Tibial nerve (tissue), 4 donors: ENCODE measurements around the gene ASCL2. TPM values are rescaled to one million over a fixed set of nuclear protein-coding genes. Genes with fewer than 3 reads are reported as not detected.

ENCODE experiments used
- DNase-seq, 2 donors: peaks; one replicate each; pipeline ENCODE4 v3.0.0-alpha.2; 2019; ENCODE audit warnings: low spot score in 2 of 2
- H3K27ac ChIP-seq, 4 donors: fragments of 200-600 bp; sonication (generic) in 3 of 4; one replicate each; pipeline ENCODE4 v1.5.1; 2017 to 2019; ENCODE audit warnings: mild to moderate bottlenecking in 1 of 4
- H3K27me3 ChIP-seq, 2 donors: fragments of 200-600 bp; sonication (generic) in 1 of 2; one replicate each; pipeline versions ENCODE4 v1.5.1 to v1.6.0; 2017 to 2019
- H3K36me3 ChIP-seq, 3 donors: fragments of 200-600 bp; sonication (generic); one replicate each; pipeline ENCODE4 v1.5.1; 2018 to 2019
- H3K4me1 ChIP-seq, 4 donors: fragments of 200-600 bp; sonication (generic) in 3 of 4; one replicate each; pipeline ENCODE4 v1.5.1; 2017 to 2019
- H3K4me3 ChIP-seq, 4 donors: fragments of 200-600 bp; sonication (generic) in 3 of 4; one replicate each; pipeline ENCODE4 v1.5.1; 2017 to 2019; ENCODE audit warnings: mild to moderate bottlenecking in 1 of 4, moderate library complexity in 1 of 4
- H3K9me3 ChIP-seq, 4 donors: fragments of 200-600 bp; sonication (generic) in 3 of 4; one replicate each; pipeline ENCODE4 v1.5.1; 2017 to 2019
- EP300 ChIP-seq, 2 donors: sonication (generic); formaldehyde crosslinking; IDR thresholded peaks; one replicate each; pipeline ENCODE4 v1.6.1; 2017; ENCODE audit warnings: antibody characterized with exemption in 2 of 2, mild to moderate bottlenecking in 1 of 2
- POLR2A ChIP-seq, 2 donors: fragments of 450-650 bp; IDR thresholded peaks; one replicate each; pipeline ENCODE4 v1.6.1; 2017; ENCODE audit warnings: antibody characterized with exemption in 2 of 2, mild to moderate bottlenecking in 2 of 2, moderate library complexity in 2 of 2
- WGBS, 2 donors: methylation state at CpG; one replicate each; pipeline ENCODE4 v1.1.5; 2018; 5-methylcytosine and 5-hydroxymethylcytosine counted together
- total RNA-seq, 4 donors: library from RNA; depleted of rRNA; stranded (reverse); fragments of >200 nt; gene quantifications; one replicate each; pipeline ENCODE4 v1.1.0, GENCODE V29; 2016
- TF ChIP-seq, protein P1 (sequence below), 5 experiments: fragments of 200-600 bp in 3 of 5; fragments of 450-650 bp in 2 of 5; sonication (generic) in 3 of 5; IDR thresholded peaks; one replicate each; pipeline ENCODE4 v1.5.1; 2016 to 2019; ENCODE audit warnings: antibody characterized with exemption in 5 of 5, mild to moderate bottlenecking in 3 of 5, moderate library complexity in 2 of 5

ASCL2 gene
- total RNA-seq, 4 donors from 2014 or later, result 0.66 to 4.1 (median 3.0) TPM

DNA sequence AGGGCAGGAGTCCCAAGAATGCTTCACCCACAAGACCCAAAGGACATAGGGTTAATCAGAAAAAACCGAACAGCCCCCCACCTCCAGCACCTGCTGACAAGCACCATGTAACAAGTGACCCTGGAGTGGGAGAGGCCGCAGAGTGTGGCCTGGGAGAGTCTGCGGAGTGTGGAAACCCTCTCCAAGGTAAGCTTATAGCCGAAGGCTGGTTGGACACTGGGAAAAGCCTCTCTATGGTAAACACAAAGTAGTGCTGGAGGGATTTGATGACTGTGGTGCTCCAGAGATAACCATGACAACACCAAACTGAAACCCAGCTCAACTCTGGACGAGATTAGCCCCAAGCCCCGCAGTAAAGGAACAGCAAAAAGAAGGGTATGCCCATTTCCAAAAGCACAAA, 19.2 kb downstream of the ASCL2 start:
- no peak overlapping the region for H3K27ac ChIP-seq
- 90 to 93% methylated on average over 6 of the region's 6 CpGs for WGBS, 2 donors
- no peak for TF ChIP-seq EP300 (IDR thresholded peaks at IDR 0.05)
- no peak for TF ChIP-seq POLR2A (IDR thresholded peaks at IDR 0.05)
- TF ChIP-seq, protein P1, sequence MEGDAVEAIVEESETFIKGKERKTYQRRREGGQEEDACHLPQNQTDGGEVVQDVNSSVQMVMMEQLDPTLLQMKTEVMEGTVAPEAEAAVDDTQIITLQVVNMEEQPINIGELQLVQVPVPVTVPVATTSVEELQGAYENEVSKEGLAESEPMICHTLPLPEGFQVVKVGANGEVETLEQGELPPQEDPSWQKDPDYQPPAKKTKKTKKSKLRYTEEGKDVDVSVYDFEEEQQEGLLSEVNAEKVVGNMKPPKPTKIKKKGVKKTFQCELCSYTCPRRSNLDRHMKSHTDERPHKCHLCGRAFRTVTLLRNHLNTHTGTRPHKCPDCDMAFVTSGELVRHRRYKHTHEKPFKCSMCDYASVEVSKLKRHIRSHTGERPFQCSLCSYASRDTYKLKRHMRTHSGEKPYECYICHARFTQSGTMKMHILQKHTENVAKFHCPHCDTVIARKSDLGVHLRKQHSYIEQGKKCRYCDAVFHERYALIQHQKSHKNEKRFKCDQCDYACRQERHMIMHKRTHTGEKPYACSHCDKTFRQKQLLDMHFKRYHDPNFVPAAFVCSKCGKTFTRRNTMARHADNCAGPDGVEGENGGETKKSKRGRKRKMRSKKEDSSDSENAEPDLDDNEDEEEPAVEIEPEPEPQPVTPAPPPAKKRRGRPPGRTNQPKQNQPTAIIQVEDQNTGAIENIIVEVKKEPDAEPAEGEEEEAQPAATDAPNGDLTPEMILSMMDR (IDR thresholded peaks at IDR 0.05), result no peak
- H3K9me3 ChIP-seq, result peaks cover 0 to 6% (median 0%) of the 10 kb centered on the region in 4 donors
- H3K4me3 ChIP-seq, result no peak overlapping the region
- no peaks in the 10 kb centered on the region for H3K27me3 ChIP-seq
- no peak for DNase-seq
- H3K36me3 ChIP-seq, result no peaks in the 10 kb centered on the region
- H3K4me1 ChIP-seq, result no peaks in the 10 kb centered on the region

DNA sequence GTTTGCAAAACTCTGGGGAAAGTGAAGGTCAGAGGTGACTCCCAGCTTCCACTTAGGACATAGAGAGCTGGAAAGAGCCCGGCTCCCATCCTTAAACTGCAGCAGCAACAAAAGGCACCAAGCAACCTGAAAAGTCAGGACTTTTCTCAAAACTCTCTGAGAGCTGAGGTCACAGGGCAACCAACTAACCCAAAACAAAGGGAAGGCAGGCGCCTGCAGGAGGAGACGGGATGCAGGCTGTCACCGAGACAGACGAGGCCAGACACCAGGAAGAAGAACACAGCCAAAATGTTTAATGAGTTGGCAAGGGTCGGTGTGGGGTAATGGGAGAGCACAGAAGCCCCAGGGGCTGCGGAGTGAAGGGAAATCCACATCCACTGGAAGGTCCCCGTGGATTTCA, 19.9 kb downstream of the ASCL2 start:
- no peak overlapping the region for H3K27ac ChIP-seq
- TF ChIP-seq EP300 (IDR thresholded peaks at IDR 0.05) (no peak), POLR2A (IDR thresholded peaks at IDR 0.05) (no peak)
- TF ChIP-seq, protein P1 (IDR thresholded peaks at IDR 0.05), result no peak
- no peak overlapping the region for H3K4me3 ChIP-seq
- H3K4me1 ChIP-seq, result no peaks in the 10 kb centered on the region
- no peaks in the 10 kb centered on the region for H3K36me3 ChIP-seq
- H3K9me3 ChIP-seq, result peaks cover 0 to 6% (median 0%) of the 10 kb centered on the region in 4 donors
- WGBS, 2 donors, result 64 to 78% methylated on average over 8 of the region's 8 CpGs
- H3K27me3 ChIP-seq, result no peaks in the 10 kb centered on the region
- DNase-seq, result no peak

DNA sequence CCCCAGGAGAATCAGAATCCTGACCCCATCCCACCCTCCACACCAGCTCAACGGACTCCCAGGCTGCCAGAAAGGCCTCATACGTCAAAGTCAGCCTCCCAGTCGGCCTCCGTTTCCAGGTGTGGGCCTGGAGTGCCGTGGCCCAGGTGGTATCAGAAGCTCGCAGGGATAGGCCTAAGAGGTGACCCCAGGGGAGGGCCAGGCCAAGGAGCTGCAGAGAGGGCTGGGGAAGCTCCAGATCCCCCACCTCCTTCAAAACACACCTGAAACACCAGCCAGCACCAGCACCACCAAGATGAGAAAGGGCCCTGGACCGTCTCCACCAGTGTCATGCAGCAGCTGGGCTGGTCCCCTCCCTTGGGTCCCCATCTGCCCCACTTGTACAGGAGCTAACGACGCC, 20.3 kb downstream of the ASCL2 start:
- H3K4me1 ChIP-seq, result no peaks in the 10 kb centered on the region
- TF ChIP-seq, protein P1 (IDR thresholded peaks at IDR 0.05), result no peak
- TF ChIP-seq EP300 (IDR thresholded peaks at IDR 0.05) (no peak), POLR2A (IDR thresholded peaks at IDR 0.05) (no peak)
- H3K27ac ChIP-seq, result no peak overlapping the region
- no peak overlapping the region for H3K4me3 ChIP-seq
- H3K27me3 ChIP-seq, result no peaks in the 10 kb centered on the region
- WGBS, 2 donors, result 76 to 81% methylated on average over 3 to 8 of the region's 9 CpGs
- H3K9me3 ChIP-seq, result peaks cover 0 to 6% (median 0%) of the 10 kb centered on the region in 4 donors
- H3K36me3 ChIP-seq, result no peaks in the 10 kb centered on the region
- no peak for DNase-seq

DNA sequence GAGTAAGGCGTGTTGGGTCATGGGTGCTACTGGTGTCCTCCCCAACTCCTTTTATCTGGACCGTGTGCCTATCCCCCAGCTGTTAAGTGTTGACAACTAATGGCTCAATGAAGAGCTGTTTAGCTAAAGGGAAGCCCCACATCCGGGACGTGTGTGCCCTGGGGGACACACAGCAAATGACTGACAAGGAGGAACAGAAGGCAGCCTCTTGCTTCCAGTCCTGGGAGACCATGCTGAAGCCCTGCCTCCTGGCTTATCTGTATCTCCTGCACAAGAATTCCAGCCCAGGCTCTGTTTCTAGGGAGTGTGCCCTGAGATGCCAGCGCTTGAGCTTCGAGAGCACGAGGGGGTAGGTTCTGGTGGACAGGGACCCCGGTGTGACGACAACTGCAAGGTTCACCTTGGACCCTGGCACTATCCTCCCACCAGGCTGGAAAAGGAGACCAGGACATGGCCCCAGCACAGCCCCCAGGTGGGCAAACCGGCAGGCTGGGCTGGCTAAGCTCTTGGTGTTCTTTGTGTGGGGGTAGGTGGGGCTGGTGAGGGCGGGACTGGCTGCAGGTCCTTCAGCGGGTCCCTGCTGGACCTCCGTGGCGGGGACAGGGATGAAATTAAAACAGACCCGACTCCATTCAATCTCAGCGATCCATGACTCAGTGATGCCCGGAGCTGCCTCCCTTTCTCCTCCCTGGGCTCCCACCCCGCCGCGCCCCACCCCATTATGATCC, 21.0 kb downstream of the ASCL2 start:
- no peaks in the 10 kb centered on the region for H3K36me3 ChIP-seq
- 83 to 88% methylated on average over 13 to 18 of the region's 20 CpGs for WGBS, 2 donors
- H3K4me1 ChIP-seq, result no peaks in the 10 kb centered on the region
- peaks cover 0 to under 1% (median 0%) of the 10 kb centered on the region in 4 donors for H3K9me3 ChIP-seq
- H3K4me3 ChIP-seq, result no peak overlapping the region
- no peak for DNase-seq
- no peak overlapping the region for H3K27ac ChIP-seq
- H3K27me3 ChIP-seq, result no peaks in the 10 kb centered on the region
- TF ChIP-seq POLR2A (IDR thresholded peaks at IDR 0.05), result no peak
- TF ChIP-seq EP300 (IDR thresholded peaks at IDR 0.05), result no peak
- TF ChIP-seq, protein P1 (IDR thresholded peaks at IDR 0.05), result no peak

DNA sequence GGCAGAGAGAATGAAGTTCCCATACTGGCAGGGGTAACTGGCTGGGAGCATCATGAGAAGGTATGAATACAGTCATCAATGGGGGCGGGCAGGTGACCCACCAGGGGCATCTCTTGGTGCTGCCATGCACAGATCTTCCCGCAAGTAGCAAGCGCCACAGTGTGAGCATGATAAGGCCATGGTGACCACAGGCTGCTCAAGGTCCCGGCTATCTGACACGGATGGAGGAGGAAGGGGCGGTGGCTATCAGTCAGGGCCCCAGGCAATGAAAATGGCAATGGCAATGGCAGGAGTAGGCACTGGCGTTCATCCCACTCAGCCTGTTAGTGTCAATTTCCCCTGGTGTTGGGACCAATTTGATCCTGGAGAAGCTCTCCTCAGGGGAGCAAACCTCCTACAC, 21.6 kb downstream of the ASCL2 start:
- Histone ChIP-seq H3K36me3 (no peaks in the 10 kb centered on the region), H3K4me3 (no peak overlapping the region), H3K4me1 (no peaks in the 10 kb centered on the region), H3K27ac (no peak overlapping the region), H3K9me3 (no peaks in the 10 kb centered on the region), H3K27me3 (no peaks in the 10 kb centered on the region)
- no peak for DNase-seq
- 95 to 98% methylated on average over 7 of the region's 7 CpGs for whole genome bisulfite sequencing, 2 donors
- TF ChIP-seq POLR2A (IDR thresholded peaks at IDR 0.05) (no peak), EP300 (IDR thresholded peaks at IDR 0.05) (no peak)
- TF ChIP-seq, protein P1 (IDR thresholded peaks at IDR 0.05), result no peak
